A673 (cell line): ENCODE measurements around the gene CWC22. TPM values are rescaled to one million over a fixed set of nuclear protein-coding genes. Genes with fewer than 3 reads are reported as not detected.

Source experiments
- BruUV-seq: library from RNA; stranded (reverse); fragments of 400-500 nt; replicated peaks from 2 replicates; lab custom pipeline; 2021; lab: Mats Ljungman, UMichigan
- CTCF ChIA-PET: fragments of 300-600 bp; sonication (Branson Sonifier 250); formaldehyde crosslinking; loops from one replicate; lab custom pipeline; 2022; ENCODE audit warnings: antibody characterized with exemption; lab: Charles Lee
- POLR2A ChIA-PET: fragments of 300-600 bp; sonication (Branson Sonifier 250); formaldehyde crosslinking; loops from one replicate; lab custom pipeline; 2022; ENCODE audit warnings: antibody characterized with exemption; ENCODE audit not compliant: low non-redundant PET; lab: Charles Lee
- DNase-seq: peaks from one replicate; pipeline ENCODE4 v3.0.0-alpha.2; 2015; ENCODE audit warnings: low spot score
- H3K27ac ChIP-seq: fragments of 200-600 bp; sonication (generic); 2 replicates; pipeline ENCODE4 v1.5.1; 2016; ENCODE audit warnings: mixed run types, low read depth, mild to moderate bottlenecking, mixed read lengths, antibody characterized with exemption, low read length; ENCODE audit not compliant: poor library complexity, severe bottlenecking
- H3K27me3 ChIP-seq: fragments of 200-600 bp; sonication (generic); replicated peaks from 2 replicates; pipeline ENCODE4 v1.6.1; 2017; ENCODE audit warnings: mixed run types, low read depth, mild to moderate bottlenecking, mixed read lengths, antibody characterized with exemption, low read length; ENCODE audit not compliant: insufficient read depth, poor library complexity
- H3K36me3 ChIP-seq: fragments of 200-600 bp; sonication (generic); 2 replicates; pipeline ENCODE4 v1.6.1; 2016; ENCODE audit warnings: mixed run types, mild to moderate bottlenecking, mixed read lengths, antibody characterized with exemption, low read length; ENCODE audit not compliant: insufficient read depth, poor library complexity, severe bottlenecking
- H3K4me1 ChIP-seq: fragments of 200-600 bp; sonication (generic); 2 replicates; pipeline ENCODE4 v1.6.1; 2017; ENCODE audit warnings: mixed run types, mild to moderate bottlenecking, mixed read lengths, antibody characterized with exemption, low read length; ENCODE audit not compliant: insufficient read depth, poor library complexity, severe bottlenecking
- H3K4me3 ChIP-seq: fragments of 200-600 bp; sonication (generic); 2 replicates; pipeline ENCODE4 v1.5.1; 2016; ENCODE audit warnings: low read depth, mixed run types, mild to moderate bottlenecking, mixed read lengths, low read length; ENCODE audit not compliant: poor library complexity, severe bottlenecking
- H3K9me3 ChIP-seq: fragments of 200-600 bp; sonication (generic); 2 replicates; pipeline ENCODE4 v1.6.1; 2016; ENCODE audit warnings: mixed run types, low read depth, mild to moderate bottlenecking, mixed read lengths, antibody characterized with exemption, low read length; ENCODE audit not compliant: poor library complexity, severe bottlenecking
- CTCF ChIP-seq: fragments of 300-800, 200-600 bp; sonication (generic); conservative IDR thresholded peaks from 2 replicates; pipeline ENCODE4 v1.5.1; 2017; ENCODE audit warnings: low read depth, mild to moderate bottlenecking, antibody characterized with exemption, low read length, moderate library complexity, mixed read lengths
- EZH2 ChIP-seq: fragments of 200-600 bp; sonication (generic); IDR thresholded peaks from 2 replicates; pipeline ENCODE4 v1.6.1; 2017; ENCODE audit warnings: borderline replicate concordance, low read depth, mild to moderate bottlenecking, mixed read lengths, antibody characterized with exemption, low read length; ENCODE audit not compliant: poor library complexity, severe bottlenecking
- intact Hi-C: fragments of 100-400 bp; cut with micrococcal nuclease; formaldehyde crosslinking; loops from one replicate; pipeline ENCODE4 v1.10.0; 2022; ENCODE audit not compliant: unreplicated experiment
- total RNA-seq: library from RNA; stranded (reverse); gene quantifications from 2 replicates; pipeline ENCODE4 v1.2.3, GENCODE V29; 2021

Gene CWC22
- total RNA-seq, 1 experiment from 2014 or later: 26.7 TPM

- TF ChIP-seq CTCF (no peak), EZH2 (no peak)
- CTCF ChIA-PET: no interaction called here
These were observed 43.1 kb upstream of the CWC22 start for GRCh38 chr2:180050246-180050645.

GRCh38 chr2:180048251-180048650, 41.2 kb upstream of the CWC22 start:
- Histone ChIP-seq H3K9me3 (no peaks in the 10 kb centered on the region), H3K27ac (no peak overlapping the region), H3K4me1 (no peaks in the 10 kb centered on the region), H3K36me3 (no peaks in the 10 kb centered on the region), H3K27me3 (no peaks in the 10 kb centered on the region), H3K4me3 (no peak overlapping the region)
- no peak for DNase-seq
- TF ChIP-seq CTCF (no peak), EZH2 (no peak)
- no TSS peak for BruUV-seq
- ChIA-PET POLR2A (no interaction called here), CTCF (no interaction called here)
- intact Hi-C loops: no loop called here

More at GRCh38 chr2:180050246-180050645, 43.1 kb upstream of the CWC22 start:
- no peak overlapping the region for H3K4me3 ChIP-seq
- no peaks in the 10 kb centered on the region for H3K36me3 ChIP-seq
- no TSS peak for BruUV-seq
- H3K4me1 ChIP-seq: no peaks in the 10 kb centered on the region
- POLR2A ChIA-PET: no interaction called here
- H3K9me3 ChIP-seq: no peaks in the 10 kb centered on the region
- H3K27me3 ChIP-seq: no peaks in the 10 kb centered on the region
- no peak for DNase-seq
- intact Hi-C loops: no loop called here
- H3K27ac ChIP-seq: no peak overlapping the region

- no peak for DNase-seq
- no peak overlapping the region for H3K4me3 ChIP-seq
- intact Hi-C loops: no loop called here
- no peaks in the 10 kb centered on the region for H3K9me3 ChIP-seq
- no peaks in the 10 kb centered on the region for H3K4me1 ChIP-seq
- H3K27ac ChIP-seq: no peak overlapping the region
- no peak for TF ChIP-seq EZH2
- TF ChIP-seq CTCF: no peak
- no peaks in the 10 kb centered on the region for H3K27me3 ChIP-seq
- POLR2A ChIA-PET: no interaction called here
- no TSS peak for BruUV-seq
- CTCF ChIA-PET: no interaction called here
- no peaks in the 10 kb centered on the region for H3K36me3 ChIP-seq
These were observed 39.7 kb upstream of the CWC22 start for GRCh38 chr2:180046776-180047175.
